GM19025 (cell line): ENCODE measurements around the gene EFR3B.

Experiments used
- ATAC-seq: cut with Tn5 transposase; IDR thresholded peaks from one replicate; pipeline ENCODE4 v1.9.1; 2021; ENCODE audit warnings: mild to moderate bottlenecking, low read depth, moderate library complexity; ENCODE audit not compliant: unreplicated experiment

The EFR3B gene

GRCh38 chr2:25032901-25033300 lies 9.0 kb upstream of the EFR3B start:
- no peak for ATAC-seq

GRCh38 chr2:25034081-25034480 lies 7.8 kb upstream of the EFR3B start:
- ATAC-seq, result no peak

DNA sequence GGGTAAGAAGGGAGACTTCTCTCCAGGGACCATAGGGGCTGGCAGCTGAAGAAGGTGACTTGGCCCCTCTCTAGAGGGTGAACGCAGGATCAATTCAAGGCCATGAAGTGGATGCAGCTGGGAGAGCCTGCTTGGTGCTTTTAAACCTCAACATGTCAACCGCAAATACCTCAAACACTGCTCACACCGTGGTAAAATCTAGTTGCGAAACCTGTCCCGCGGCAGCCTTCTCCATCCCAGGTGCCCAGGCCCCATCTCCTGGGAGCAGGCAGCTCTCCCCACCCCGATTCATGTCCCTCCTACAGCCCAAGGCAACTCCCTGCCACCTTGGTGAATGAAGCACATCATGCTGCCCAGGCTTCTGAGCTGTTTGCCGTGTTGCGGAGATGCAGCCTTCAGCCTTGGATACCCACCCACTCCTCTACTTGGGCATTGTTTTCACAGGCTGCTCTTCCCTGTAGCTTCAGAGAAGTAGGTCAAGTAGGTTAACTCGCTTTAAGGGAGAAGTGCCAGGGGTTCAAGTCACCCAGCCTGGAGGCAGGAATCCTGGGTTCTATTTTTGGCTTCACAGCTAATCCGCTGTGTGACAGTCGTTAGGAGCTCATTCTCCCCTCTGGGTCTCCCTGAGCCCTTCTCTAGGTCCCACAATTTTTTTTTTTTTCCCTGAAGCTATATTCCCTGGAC lies 6.2 kb upstream of the EFR3B start:
- no peak for ATAC-seq

DNA sequence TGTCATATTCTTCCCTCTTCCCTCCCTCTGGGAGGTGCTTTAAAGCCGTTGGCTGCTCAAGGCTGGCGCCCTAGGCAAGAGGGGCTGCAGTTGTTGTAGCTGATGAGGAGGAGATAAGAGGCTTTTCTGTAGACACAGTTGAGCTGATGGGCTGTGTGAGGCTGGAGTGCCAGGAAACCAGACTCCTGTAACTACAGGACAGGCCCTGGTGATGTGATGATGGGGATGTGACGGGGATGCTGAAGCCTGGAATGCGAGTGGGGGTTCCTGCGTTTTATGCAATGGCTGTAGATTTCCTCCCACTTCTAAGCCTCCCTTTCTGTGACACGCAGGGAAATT lies 5.7 kb upstream of the EFR3B start:
- ATAC-seq, result no peak

GRCh38 chr2:25039126-25039525 lies 2.8 kb upstream of the EFR3B start:
- no peak for ATAC-seq

GRCh38 chr2:25041307-25041927 lies 459 bp upstream of the EFR3B start:
- no peak for ATAC-seq

DNA sequence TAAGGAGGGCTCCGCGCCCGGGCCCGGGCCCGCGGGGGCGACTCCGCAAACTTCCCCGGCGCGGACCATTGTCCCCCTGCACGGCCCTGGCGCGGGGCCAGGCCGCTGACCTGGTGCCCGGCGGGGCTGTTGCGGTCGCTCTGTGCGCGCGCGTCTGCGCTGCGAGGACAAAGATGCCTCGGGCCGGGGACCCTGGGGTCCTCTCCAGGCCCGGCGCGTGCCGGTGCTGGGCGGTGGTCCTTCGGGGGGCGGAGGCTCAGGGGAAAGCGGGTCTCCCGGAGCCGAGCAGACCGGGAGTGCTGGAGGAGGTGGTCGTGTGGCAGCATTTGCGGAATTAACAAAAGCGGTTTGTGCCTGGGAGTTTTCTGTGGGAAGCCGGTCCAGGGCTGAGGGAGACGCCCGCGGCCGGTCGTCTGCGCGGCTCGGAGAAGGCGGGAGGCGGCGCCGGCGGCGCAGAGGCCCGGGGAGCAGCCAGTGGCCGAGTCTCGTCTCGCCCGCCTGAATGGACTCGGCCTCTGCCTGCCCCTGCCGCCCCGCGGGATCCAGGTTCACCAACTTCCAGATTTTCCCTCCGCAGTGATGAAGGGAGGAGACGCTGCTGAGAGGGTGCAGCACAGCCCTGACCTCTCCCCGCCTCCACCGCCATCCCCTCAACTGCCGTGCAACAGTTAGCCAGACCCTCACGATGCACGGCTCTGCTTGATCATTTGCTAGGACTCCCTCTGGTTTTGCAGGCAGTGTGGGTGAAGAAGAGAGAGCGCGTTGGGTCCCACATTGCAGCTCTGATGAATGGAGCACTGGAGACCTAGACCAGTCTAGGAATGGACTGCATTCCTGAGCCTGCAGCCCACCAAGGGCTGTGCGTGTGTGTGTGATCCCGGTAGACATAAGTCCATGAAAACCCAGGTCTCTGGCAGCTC lies 705 bp downstream of the EFR3B start:
- no peak for ATAC-seq

DNA sequence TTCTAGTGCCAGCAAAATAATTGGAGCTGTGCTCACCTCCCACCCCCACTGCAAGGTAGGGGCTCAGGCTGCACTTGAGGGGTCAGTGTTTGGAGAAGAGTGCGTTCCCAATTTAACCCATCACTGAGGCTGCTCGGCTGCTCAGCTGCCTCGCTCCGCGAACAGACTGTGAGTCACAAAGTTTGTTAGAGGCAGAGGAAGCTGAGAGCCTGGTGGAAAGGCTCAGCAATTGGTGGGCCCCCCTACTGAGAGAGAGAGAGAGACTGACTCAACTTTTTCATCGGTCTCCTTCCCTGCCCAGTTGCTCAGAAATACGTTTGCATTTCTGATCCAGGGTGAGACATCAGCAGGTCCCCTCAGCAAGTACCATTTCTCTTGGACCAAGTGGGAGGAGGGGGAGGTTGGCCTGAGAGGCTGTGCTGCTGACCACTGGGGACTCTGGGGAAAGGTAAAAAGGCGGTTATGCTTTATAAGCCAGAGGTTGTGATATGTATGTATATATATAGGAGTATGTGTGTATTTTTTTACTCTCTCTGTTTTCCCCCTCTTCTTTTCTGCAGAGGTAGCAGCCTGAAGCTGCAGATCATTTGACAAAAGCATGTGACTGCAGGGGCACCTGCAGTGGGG lies 1.5 kb downstream of the EFR3B start:
- no peak for ATAC-seq

DNA sequence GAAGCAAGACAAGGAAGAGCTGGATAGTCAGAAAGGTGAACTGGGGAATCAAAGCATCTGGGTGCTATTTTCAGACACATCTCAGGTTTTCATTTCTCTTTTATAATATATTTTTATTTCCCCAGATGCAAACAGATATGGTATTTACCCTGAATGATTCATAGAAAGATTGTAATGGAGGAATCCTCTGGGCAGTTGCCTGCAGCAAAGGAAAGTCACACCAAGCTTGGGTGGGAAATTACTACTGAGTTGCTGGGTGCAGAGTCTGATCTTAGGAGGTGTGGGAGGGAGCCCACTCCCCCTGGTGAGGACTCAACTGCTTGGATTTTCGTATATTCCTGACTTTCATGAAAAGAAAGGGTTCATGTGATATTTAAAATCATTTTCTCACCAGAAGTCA lies 2.1 kb downstream of the EFR3B start:
- ATAC-seq, result no peak

DNA sequence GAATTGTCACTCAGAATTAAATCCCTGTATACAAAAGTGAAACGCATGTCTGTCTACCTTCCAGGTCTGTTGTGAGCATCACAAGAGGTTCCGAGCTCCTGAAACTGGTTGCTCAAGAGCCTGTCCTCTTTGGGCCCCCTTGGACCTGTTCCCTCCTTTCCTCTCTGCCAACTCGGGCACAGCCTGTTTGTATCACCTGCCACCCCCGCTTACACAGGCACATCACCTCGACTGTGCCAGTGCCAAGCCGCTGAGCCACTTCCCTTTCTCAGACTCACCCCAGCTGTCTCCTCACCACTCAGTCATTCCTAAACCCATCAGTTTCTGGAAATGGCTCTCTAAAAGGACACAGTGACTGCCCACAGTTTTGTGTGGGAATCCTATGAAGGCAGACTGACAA lies 3.1 kb downstream of the EFR3B start:
- ATAC-seq, result no peak

GRCh38 chr2:25049422-25049821 lies 7.5 kb downstream of the EFR3B start:
- ATAC-seq, result no peak

GRCh38 chr2:25050128-25050527 lies 8.3 kb downstream of the EFR3B start:
- no peak for ATAC-seq

DNA sequence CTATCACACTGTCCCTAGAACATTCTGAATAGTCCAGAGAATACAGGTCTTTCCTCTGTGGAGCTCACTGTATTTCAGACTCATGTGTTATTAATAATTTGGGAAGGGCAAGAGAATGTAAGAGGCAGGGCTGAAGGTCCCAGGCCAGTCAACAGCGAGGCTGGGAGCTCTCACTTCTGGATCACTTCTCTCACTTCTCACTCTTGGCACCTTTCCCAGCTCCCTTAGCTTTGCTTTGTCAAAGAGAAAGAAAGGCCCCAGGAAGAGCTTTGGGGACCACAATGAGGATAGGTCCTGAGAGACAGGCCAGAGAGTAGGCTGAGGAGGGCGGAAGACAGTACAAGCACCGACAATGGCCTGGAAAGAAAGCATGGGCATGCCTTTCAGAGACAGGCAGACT lies 11.2 kb downstream of the EFR3B start:
- no peak for ATAC-seq

GRCh38 chr2:25054720-25055119 lies 12.8 kb downstream of the EFR3B start:
- no peak for ATAC-seq

- ATAC-seq, result no peak
Observed at GRCh38 chr2:25055376-25055920, 13.6 kb downstream of the EFR3B start.

GRCh38 chr2:25056098-25056821 lies 14.4 kb downstream of the EFR3B start:
- no peak for ATAC-seq

GRCh38 chr2:25062511-25062917 lies 20.6 kb downstream of the EFR3B start:
- ATAC-seq, result no peak

GRCh38 chr2:25063876-25064660 lies 22.2 kb downstream of the EFR3B start:
- ATAC-seq, result no peak

GRCh38 chr2:25065768-25066167 lies 23.9 kb downstream of the EFR3B start:
- ATAC-seq, result no peak
